Smooth muscle cell (in vitro differentiated cells): ENCODE data around the gene SMTN. TPM values are rescaled to one million over a fixed set of nuclear protein-coding genes. Genes with fewer than 3 reads are reported as not detected.

Experiments
- DNase-seq: peaks from one replicate; lab custom pipeline; 2025; ENCODE audit not compliant: unreplicated experiment; lab: John Stamatoyannopoulos, UW
- H2AFZ ChIP-seq: fragments of 200-600 bp; sonication (generic); 2 replicates; pipeline ENCODE4 v1.6.0; 2016; ENCODE audit warnings: antibody characterized with exemption, low read depth, mild to moderate bottlenecking
- H3F3A ChIP-seq: fragments of 200-600 bp; sonication (generic); 2 replicates; pipeline ENCODE4 v1.6.0; 2017; ENCODE audit warnings: antibody characterized with exemption, low read depth
- H3K27ac ChIP-seq: fragments of 200-600 bp; sonication (generic); 2 replicates; pipeline ENCODE4 v1.5.1; 2016; ENCODE audit warnings: low read depth, mild to moderate bottlenecking
- H3K27me3 ChIP-seq: fragments of 200-600 bp; sonication (generic); 2 replicates; pipeline ENCODE4 v1.6.1; 2016; ENCODE audit warnings: low read depth, mild to moderate bottlenecking
- H3K36me3 ChIP-seq: fragments of 200-600 bp; sonication (generic); 2 replicates; pipeline ENCODE4 v1.5.1; 2016; ENCODE audit warnings: low read depth
- H3K4me1 ChIP-seq: fragments of 200-600 bp; sonication (generic); 2 replicates; pipeline ENCODE4 v1.5.1; 2016; ENCODE audit warnings: low read depth
- H3K4me2 ChIP-seq: fragments of 200-600 bp; sonication (generic); 2 replicates; pipeline ENCODE4 v1.6.0; 2016; ENCODE audit warnings: mild to moderate bottlenecking
- H3K4me3 ChIP-seq: fragments of 200-600 bp; sonication (generic); 2 replicates; pipeline ENCODE4 v1.5.1; 2016; ENCODE audit warnings: mild to moderate bottlenecking
- H3K79me2 ChIP-seq: fragments of 200-600 bp; sonication (generic); 2 replicates; pipeline ENCODE4 v1.6.0; 2016; ENCODE audit warnings: low read depth, mild to moderate bottlenecking
- H3K9ac ChIP-seq: fragments of 200-600 bp; sonication (generic); 2 replicates; pipeline ENCODE4 v1.6.0; 2016; ENCODE audit warnings: low read depth
- H3K9me3 ChIP-seq: fragments of 200-600 bp; sonication (generic); replicated peaks from 2 replicates; pipeline ENCODE4 v1.5.1; 2016; ENCODE audit warnings: low read depth
- H4K20me1 ChIP-seq: fragments of 200-600 bp; sonication (generic); 2 replicates; pipeline ENCODE4 v1.6.0; 2016; ENCODE audit warnings: low read depth
- WGBS: methylation state at CpG from one replicate; pipeline ENCODE4 v1.1.7; 2016; ENCODE audit warnings: low lambda C conversion rate; 5-methylcytosine and 5-hydroxymethylcytosine counted together
- polyA plus RNA-seq: library from polyadenylated mRNA; unstranded; fragments of >200 nt; fragmentation: Nextera tagmentation; extraction: Ambion mirVana; gene quantifications from 2 replicates; pipeline ENCODE4 v1.2.1, GENCODE V29; 2016
- total RNA-seq: library from RNA; depleted of rRNA; stranded (reverse); fragments of >200 nt; gene quantifications from 2 replicates; pipeline ENCODE4 v1.2.3, GENCODE V29; 2014
- TF ChIP-seq, protein P1 (sequence below): fragments of 200-600 bp; sonication (generic); IDR thresholded peaks from 2 replicates; pipeline ENCODE4 v1.5.1; 2017; ENCODE audit warnings: borderline replicate concordance, mild to moderate bottlenecking, antibody characterized with exemption; ENCODE audit not compliant: insufficient read depth, poor library complexity, severe bottlenecking

The SMTN gene
- total and polyA plus RNA-seq, 2 experiments from 2014 or later, result 58.6 to 108 TPM

DNA sequence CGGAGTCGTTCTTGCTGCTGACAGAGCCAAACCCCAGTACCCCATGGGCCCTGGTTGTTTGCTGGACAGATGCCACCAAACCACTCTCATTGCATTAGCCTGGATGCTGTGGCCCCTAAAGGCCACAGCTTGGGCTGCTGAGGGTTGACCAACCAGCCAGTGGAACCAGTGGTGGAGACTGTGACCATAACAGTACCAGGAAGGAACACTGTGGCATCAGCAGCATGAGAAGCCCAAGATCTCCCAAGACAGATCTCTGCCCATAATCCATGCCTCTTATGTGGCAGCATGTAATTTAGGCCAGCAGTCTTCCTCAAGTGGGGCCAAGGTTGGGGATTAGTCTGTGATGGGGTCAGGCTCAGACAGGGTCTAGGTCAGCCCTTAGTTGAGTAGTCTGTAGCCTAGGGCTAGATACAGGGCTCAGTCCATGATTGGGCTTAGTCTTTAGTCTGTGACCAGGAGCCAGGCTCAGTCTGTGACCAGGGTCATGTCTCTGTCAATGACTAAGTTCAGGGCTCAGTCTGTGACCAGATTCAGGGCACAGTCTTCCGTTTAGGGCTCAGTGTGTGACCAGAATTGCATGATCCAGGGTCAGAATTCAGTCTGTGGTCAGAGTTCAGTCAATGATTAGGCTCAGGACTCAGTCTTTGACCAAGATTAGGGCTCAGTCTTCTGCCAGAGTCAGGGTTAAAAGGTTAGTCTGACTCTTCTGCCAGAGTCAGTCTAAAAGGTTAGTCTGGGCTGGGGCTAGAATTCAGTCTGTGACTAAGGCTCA lies 37.1 kb downstream of the SMTN start:
- Histone ChIP-seq H3K36me3 (no peaks in the 10 kb centered on the region), H3K4me2 (no peak overlapping the region), H3K9me3 (no peaks in the 10 kb centered on the region), H3K79me2 (no peaks in the 10 kb centered on the region), H3K4me1 (no peaks in the 10 kb centered on the region), H2AFZ (no peak overlapping the region), H3K27ac (no peak overlapping the region), H3K27me3 (no peaks in the 10 kb centered on the region), H4K20me1 (no peaks in the 10 kb centered on the region), H3K9ac (no peak overlapping the region), H3F3A (no peaks in the 10 kb centered on the region), H3K4me3 (no peak overlapping the region)
- TF ChIP-seq, protein P1, sequence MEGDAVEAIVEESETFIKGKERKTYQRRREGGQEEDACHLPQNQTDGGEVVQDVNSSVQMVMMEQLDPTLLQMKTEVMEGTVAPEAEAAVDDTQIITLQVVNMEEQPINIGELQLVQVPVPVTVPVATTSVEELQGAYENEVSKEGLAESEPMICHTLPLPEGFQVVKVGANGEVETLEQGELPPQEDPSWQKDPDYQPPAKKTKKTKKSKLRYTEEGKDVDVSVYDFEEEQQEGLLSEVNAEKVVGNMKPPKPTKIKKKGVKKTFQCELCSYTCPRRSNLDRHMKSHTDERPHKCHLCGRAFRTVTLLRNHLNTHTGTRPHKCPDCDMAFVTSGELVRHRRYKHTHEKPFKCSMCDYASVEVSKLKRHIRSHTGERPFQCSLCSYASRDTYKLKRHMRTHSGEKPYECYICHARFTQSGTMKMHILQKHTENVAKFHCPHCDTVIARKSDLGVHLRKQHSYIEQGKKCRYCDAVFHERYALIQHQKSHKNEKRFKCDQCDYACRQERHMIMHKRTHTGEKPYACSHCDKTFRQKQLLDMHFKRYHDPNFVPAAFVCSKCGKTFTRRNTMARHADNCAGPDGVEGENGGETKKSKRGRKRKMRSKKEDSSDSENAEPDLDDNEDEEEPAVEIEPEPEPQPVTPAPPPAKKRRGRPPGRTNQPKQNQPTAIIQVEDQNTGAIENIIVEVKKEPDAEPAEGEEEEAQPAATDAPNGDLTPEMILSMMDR, result no peak
- DNase-seq, result no peak
- 91% methylated on average over 3 of the region's 3 CpGs for WGBS

DNA sequence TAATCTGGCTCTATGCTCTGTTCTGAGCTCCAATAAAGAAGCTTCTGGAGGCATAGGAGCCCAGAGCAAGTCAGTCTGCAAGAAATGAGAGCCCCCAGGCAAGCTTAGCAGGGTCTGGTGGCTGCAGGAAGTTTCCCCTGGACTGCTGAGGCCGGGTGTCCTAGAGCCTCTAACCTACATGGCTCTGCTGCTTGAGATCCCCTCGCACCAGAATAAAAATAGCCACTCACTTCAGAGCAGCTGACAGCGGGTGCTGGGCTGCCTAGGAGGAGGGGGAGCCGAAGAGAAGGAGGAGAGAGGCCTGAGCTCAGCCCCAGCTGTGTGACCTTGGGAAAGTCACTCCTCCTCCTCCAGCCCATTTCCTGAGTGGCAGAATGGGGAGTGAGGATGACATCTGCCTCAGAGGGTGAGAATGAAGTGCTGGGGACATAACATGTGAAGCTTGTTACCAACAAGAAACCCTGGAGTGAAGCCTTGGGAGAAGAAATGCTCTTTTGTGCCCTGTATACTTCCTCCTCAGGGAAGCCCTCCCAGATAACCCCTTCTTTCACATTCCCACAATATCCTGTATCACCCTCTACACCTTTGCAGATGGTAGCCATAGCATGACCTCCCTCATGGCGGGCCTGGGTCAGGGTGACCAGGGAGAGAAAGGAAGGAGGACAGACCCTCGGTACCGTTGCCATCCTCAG lies 38.1 kb downstream of the SMTN start:
- H3K79me2 ChIP-seq, result no peaks in the 10 kb centered on the region
- no peak overlapping the region for H2AFZ ChIP-seq
- TF ChIP-seq, protein P1, result no peak
- H3K36me3 ChIP-seq, result no peaks in the 10 kb centered on the region
- H3K4me3 ChIP-seq, result no peak overlapping the region
- no peaks in the 10 kb centered on the region for H3F3A ChIP-seq
- H3K9ac ChIP-seq, result no peak overlapping the region
- H3K4me2 ChIP-seq, result no peak overlapping the region
- WGBS, result 67% methylated on average over 7 of the region's 7 CpGs
- H3K9me3 ChIP-seq, result no peaks in the 10 kb centered on the region
- H4K20me1 ChIP-seq, result no peaks in the 10 kb centered on the region
- no peaks in the 10 kb centered on the region for H3K4me1 ChIP-seq
- no peak for DNase-seq
- no peak overlapping the region for H3K27ac ChIP-seq
- H3K27me3 ChIP-seq, result no peaks in the 10 kb centered on the region

DNA sequence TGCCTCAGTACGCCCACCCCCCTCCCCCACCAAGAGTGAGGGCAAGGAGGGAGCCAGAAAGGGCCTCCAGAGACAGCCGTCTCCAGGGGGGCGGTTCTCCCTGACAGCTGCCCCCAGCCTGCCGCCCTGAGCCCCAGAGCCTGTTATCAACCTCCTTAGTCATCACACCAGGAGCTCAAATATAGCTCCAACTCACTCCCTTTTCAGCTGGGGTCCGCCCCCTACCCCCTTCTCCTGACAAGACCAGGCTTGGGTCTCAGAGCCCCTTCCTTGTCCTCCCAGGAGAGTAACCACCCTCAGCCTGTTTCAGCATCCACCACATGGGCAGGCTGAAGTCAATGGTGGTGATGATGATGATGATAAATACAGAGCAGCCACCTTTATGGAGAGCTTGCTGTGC lies 39.1 kb downstream of the SMTN start:
- Histone ChIP-seq H3K4me1 (no peaks in the 10 kb centered on the region), H3K79me2 (no peaks in the 10 kb centered on the region), H3K27me3 (no peaks in the 10 kb centered on the region), H3K27ac (no peak overlapping the region), H4K20me1 (no peaks in the 10 kb centered on the region), H3K36me3 (no peaks in the 10 kb centered on the region), H2AFZ (no peak overlapping the region), H3K9me3 (no peaks in the 10 kb centered on the region), H3K9ac (no peak overlapping the region), H3K4me2 (no peak overlapping the region), H3F3A (no peaks in the 10 kb centered on the region), H3K4me3 (no peak overlapping the region)
- DNase-seq, result no peak
- 50% methylated on average over 5 of the region's 5 CpGs for WGBS
- TF ChIP-seq, protein P1, result no peak
